CD14-positive monocyte (primary cell): ENCODE data around the gene TBC1D22A. TPM values are rescaled to one million over a fixed set of nuclear protein-coding genes. Genes with fewer than 3 reads are reported as not detected.

ENCODE experiments used
- DNase-seq, 3 donors: peaks; one replicate each; pipeline ENCODE4 v3.0.0-alpha.2; 2011 to 2022
- H2AFZ ChIP-seq: 2 replicates; pipeline ENCODE4 v1.6.0; 2012; ENCODE audit warnings: mild to moderate bottlenecking, low read depth, low read length, inconsistent platforms; ENCODE audit not compliant: insufficient read depth, poor library complexity, severe bottlenecking
- H3K27ac ChIP-seq, 2 donors: 1 replicate in 1 of 2; 2 replicates in 1 of 2; pipeline ENCODE4 v1.5.1; 2012 to 2013; ENCODE audit warnings: low read length in 2 of 2, control low read depth in 1 of 2, inconsistent platforms in 1 of 2, low read depth in 1 of 2, mild to moderate bottlenecking in 1 of 2
- H3K27me3 ChIP-seq, 2 donors: one replicate each; pipeline versions ENCODE4 v1.6.0 to v1.6.1; 2011 to 2013; ENCODE audit warnings: low read length in 2 of 2; ENCODE audit not compliant: control insufficient read depth in 2 of 2, insufficient read depth in 2 of 2
- H3K36me3 ChIP-seq, 2 donors: replicated peaks in 1 of 2; 1 replicate in 1 of 2; 2 replicates in 1 of 2; pipeline versions ENCODE4 v1.5.1 to v1.6.1; 2012 to 2013; ENCODE audit warnings: low read length in 2 of 2, control low read depth in 1 of 2, inconsistent platforms in 1 of 2, mild to moderate bottlenecking in 1 of 2; ENCODE audit not compliant: insufficient read depth in 2 of 2, control insufficient read depth in 1 of 2
- H3K4me1 ChIP-seq, 2 donors: 1 replicate in 1 of 2; 2 replicates in 1 of 2; pipeline versions ENCODE4 v1.5.1 to v1.6.1; 2012 to 2013; ENCODE audit warnings: low read length in 2 of 2, control low read depth in 1 of 2, inconsistent platforms in 1 of 2, mild to moderate bottlenecking in 1 of 2, moderate library complexity in 1 of 2; ENCODE audit not compliant: insufficient read depth in 2 of 2, control insufficient read depth in 1 of 2
- H3K4me2 ChIP-seq: replicated peaks from 2 replicates; pipeline ENCODE3; 2012; ENCODE audit warnings: low read length, moderate library complexity, mild to moderate bottlenecking; ENCODE audit not compliant: poor library complexity, severe bottlenecking; ENCODE audit errors: extremely low read depth
- H3K4me3 ChIP-seq, 3 experiments: fragments of 200-600 bp in 1 of 3; sonication (generic) in 1 of 3; replicated peaks in 1 of 3; 1 replicate in 2 of 3; 2 replicates in 1 of 3; pipeline ENCODE4 v1.5.1; 2011 to 2013; ENCODE audit warnings: low read length in 3 of 3, mild to moderate bottlenecking in 3 of 3, control low read depth in 2 of 3, low read depth in 2 of 3, inconsistent platforms in 1 of 3, moderate library complexity in 1 of 3
- H3K79me2 ChIP-seq: 2 replicates; pipeline ENCODE4 v1.6.0; 2012; ENCODE audit warnings: mild to moderate bottlenecking, control low read depth, inconsistent platforms, low read length, moderate library complexity; ENCODE audit not compliant: insufficient read depth
- H3K9ac ChIP-seq: 2 replicates; pipeline ENCODE4 v1.6.0; 2017; ENCODE audit warnings: low read length, mild to moderate bottlenecking; ENCODE audit not compliant: insufficient read depth, poor library complexity, severe bottlenecking
- H3K9me3 ChIP-seq, 2 donors: replicated peaks in 1 of 2; 1 replicate in 1 of 2; 2 replicates in 1 of 2; pipeline versions ENCODE4 v1.5.1 to v1.6.1; 2012 to 2013; ENCODE audit warnings: low read length in 2 of 2, control low read depth in 1 of 2; ENCODE audit not compliant: control insufficient read depth in 1 of 2, insufficient read depth in 1 of 2
- H4K20me1 ChIP-seq: 2 replicates; pipeline ENCODE4 v1.6.0; 2012; ENCODE audit warnings: mild to moderate bottlenecking, low read length, control low read depth, moderate library complexity; ENCODE audit not compliant: insufficient read depth
- H3K27ac Mint-ChIP-seq, 7 donors: one replicate each; pipeline ENCODE4 v1.8.0; 2020; ENCODE audit warnings: mild to moderate bottlenecking in 7 of 7, mixed read lengths in 7 of 7, moderate library complexity in 6 of 7, inconsistent platforms in 2 of 7
- H3K27me3 Mint-ChIP-seq, 3 donors: one replicate each; pipeline ENCODE4 v1.8.0; 2021 to 2022; ENCODE audit warnings: low read depth in 3 of 3, mild to moderate bottlenecking in 3 of 3, mixed read lengths in 3 of 3, moderate library complexity in 3 of 3, inconsistent platforms in 1 of 3
- H3K36me3 Mint-ChIP-seq, 2 donors: one replicate each; pipeline ENCODE4 v1.8.0; 2020; ENCODE audit warnings: mixed read lengths in 2 of 2, inconsistent platforms in 1 of 2, mild to moderate bottlenecking in 1 of 2
- H3K4me1 Mint-ChIP-seq: one replicate; pipeline ENCODE4 v1.8.0; 2020; ENCODE audit warnings: mild to moderate bottlenecking, mixed read lengths
- H3K4me3 Mint-ChIP-seq, 2 donors: one replicate each; pipeline ENCODE4 v1.8.0; 2020; ENCODE audit warnings: mild to moderate bottlenecking in 2 of 2, mixed read lengths in 2 of 2, moderate library complexity in 1 of 2
- H3K9me3 Mint-ChIP-seq, 7 donors: one replicate each; pipeline ENCODE4 v1.8.0; 2020 to 2022; ENCODE audit warnings: mixed read lengths in 7 of 7, mild to moderate bottlenecking in 6 of 7, moderate library complexity in 6 of 7, inconsistent platforms in 2 of 7
- CTCF ChIP-seq: fragments of 200-600 bp; IDR thresholded peaks from one replicate; pipeline ENCODE4 v1.8.0; 2022; ENCODE audit warnings: antibody characterized with exemption, mild to moderate bottlenecking
- WGBS: methylation state at CpG from one replicate; pipeline ENCODE4 v1.1.5; 2013; ENCODE audit warnings: missing lambda C conversion rate; ENCODE audit not compliant: insufficient coverage; 5-methylcytosine and 5-hydroxymethylcytosine counted together
- intact Hi-C, 2 donors: fragments of 100-400 bp; cut with micrococcal nuclease; formaldehyde crosslinking; loops; one replicate each; pipeline versions ENCODE4 v1.15.0 to v1.15.1; 2023
- polyA plus RNA-seq, 3 donors: library from polyadenylated mRNA; depleted of rRNA in 1 of 3; unstranded in 2 of 3; stranded (reverse) in 1 of 3; fragments of 300-500 nt in 2 of 3; fragments of >200 nt in 1 of 3; fragmentation: Illumina TruSeq in 2 of 3; gene quantifications; 1 replicate in 2 of 3; 2 replicates in 1 of 3; pipeline ENCODE4 v1.2.3, GENCODE V29; 2012 to 2021

TBC1D22A gene
- polyA plus RNA-seq, 3 donors = 25.9 to 36.2 (median 29.5) TPM

- Histone ChIP-seq H3K9ac (no peak overlapping the region), H3K36me3 (peaks cover 37 to 61% of the 10 kb centered on the region in 2 donors), H3K27ac (no peak overlapping the region), H3K79me2 (no peaks in the 10 kb centered on the region), H3K4me1 (peaks cover 0 to 4% of the 10 kb centered on the region in 2 donors), H3K9me3 (peaks cover 8 to 11% of the 10 kb centered on the region in 2 donors), H3K27me3 (no peaks in the 10 kb centered on the region), H3K4me3 (no peak overlapping the region), H2AFZ (no peak overlapping the region), H3K4me2 (no peak overlapping the region), H4K20me1 (peaks cover 69% of the 10 kb centered on the region)
- 95% methylated on average over 11 of the region's 32 CpGs for WGBS
- H3K4me1 Mint-ChIP-seq = peaks cover 13% of the 10 kb centered on the region
- TF ChIP-seq CTCF = no peak
- peaks cover 6 to 24% (median 12%) of the 10 kb centered on the region in 7 donors for H3K9me3 Mint-ChIP-seq
- no peaks in the 10 kb centered on the region for H3K27me3 Mint-ChIP-seq
- peaks cover 47 to 57% of the 10 kb centered on the region in 2 donors for H3K36me3 Mint-ChIP-seq
- DNase-seq = no peak
- intact Hi-C loops = no loop called here
- H3K4me3 Mint-ChIP-seq = no peak overlapping the region
- H3K27ac Mint-ChIP-seq = no peak overlapping the region
Observed at GRCh38 chr22:46972901-46973831, 210.7 kb downstream of the TBC1D22A start.

- Histone ChIP-seq H3K79me2 (no peaks in the 10 kb centered on the region), H3K36me3 (peaks cover 41 to 70% of the 10 kb centered on the region in 2 donors), H2AFZ (no peak overlapping the region), H4K20me1 (peaks cover 60% of the 10 kb centered on the region), H3K9me3 (peaks cover 8 to 11% of the 10 kb centered on the region in 2 donors), H3K27me3 (no peaks in the 10 kb centered on the region), H3K4me2 (no peak overlapping the region), H3K4me3 (no peak overlapping the region), H3K9ac (no peak overlapping the region), H3K4me1 (peaks cover 0 to 4% of the 10 kb centered on the region in 2 donors), H3K27ac (no peak overlapping the region)
- Mint-ChIP-seq H3K36me3 (peaks cover 53 to 64% of the 10 kb centered on the region in 2 donors), H3K4me3 (no peak overlapping the region), H3K4me1 (peaks cover 13% of the 10 kb centered on the region), H3K27ac (no peak overlapping the region), H3K27me3 (no peaks in the 10 kb centered on the region), H3K9me3 (peaks cover 6 to 25% (median 13%) of the 10 kb centered on the region in 7 donors)
- intact Hi-C loops = no loop called here
- DNase-seq = no peak
- TF ChIP-seq CTCF = no peak
- 92% methylated on average over 20 of the region's 20 CpGs for WGBS
Observed at GRCh38 chr22:46974077-46974476, 211.6 kb downstream of the TBC1D22A start.
